ENCODE data around the gene FOXP1. TPM values are rescaled to one million over a fixed set of nuclear protein-coding genes. Genes with fewer than 3 reads are reported as not detected.

FOXP1 gene
- total and polyA plus RNA-seq, 3 donors from 2014 or later = 37.8 to 105 (median 75.9) TPM

GRCh38 chr3:71582612-71583565, 639 bp downstream of the FOXP1 start:
- peak overlapping the region; percentile 79 to 80 for H3K4me3 ChIP-seq
- DNase-seq = peak; percentile 83
- no peaks in the 10 kb centered on the region for H3K27me3 ChIP-seq
- TF ChIP-seq POLR2A (IDR thresholded peaks at IDR 0.05) (no peak), CTCF (IDR thresholded peaks at IDR 0.05) (no peak)
- peaks cover 9% of the 10 kb centered on the region for H3K4me1 ChIP-seq
- intact Hi-C loops (cut with DNase I; ENCODE audit: low total_unique reads) = no loop called here
- WGBS, 2 donors = 0% methylated on average over 58 to 84 of the region's 84 CpGs
- peak overlapping the region; percentile 94 to 95 for H3K27ac ChIP-seq
- H3K9me3 ChIP-seq = no peaks in the 10 kb centered on the region
- H3K36me3 ChIP-seq (ENCODE audit: low read depth, missing control alignments) = no peaks in the 10 kb centered on the region

- peaks cover 9% of the 10 kb centered on the region for H3K4me1 ChIP-seq
Measured at GRCh38 chr3:71582036-71582611, 1.4 kb downstream of the FOXP1 start.

GRCh38 chr3:71581457-71582035, 2.0 kb downstream of the FOXP1 start:
- H3K4me1 ChIP-seq = peaks cover 9% of the 10 kb centered on the region
- H3K27me3 ChIP-seq = no peaks in the 10 kb centered on the region
- intact Hi-C loops (cut with DNase I; ENCODE audit: low total_unique reads) = no loop called here
- WGBS, 2 donors = 0 to 2% methylated on average over 30 to 53 of the region's 53 CpGs
- H3K36me3 ChIP-seq (ENCODE audit: low read depth, missing control alignments) = no peaks in the 10 kb centered on the region
- peak; percentile 46 for DNase-seq
- H3K27ac ChIP-seq = peak overlapping the region; percentile 94 to 95
- H3K9me3 ChIP-seq = no peaks in the 10 kb centered on the region
- peak overlapping the region; percentile 79 to 80 for H3K4me3 ChIP-seq
- TF ChIP-seq POLR2A (IDR thresholded peaks at IDR 0.05) (no peak), CTCF (IDR thresholded peaks at IDR 0.05) (no peak)

More at GRCh38 chr3:71582036-71582611, 1.4 kb downstream of the FOXP1 start:
- 0 to 1% methylated on average over 23 to 59 of the region's 59 CpGs for WGBS, 2 donors
- H3K9me3 ChIP-seq = no peaks in the 10 kb centered on the region
- peak overlapping the region; percentile 79 to 80 for H3K4me3 ChIP-seq
- intact Hi-C loops (cut with DNase I; ENCODE audit: low total_unique reads) = no loop called here
- no peaks in the 10 kb centered on the region for H3K36me3 ChIP-seq (ENCODE audit: low read depth, missing control alignments)
- no peaks in the 10 kb centered on the region for H3K27me3 ChIP-seq
- DNase-seq = peak; percentile 54
- TF ChIP-seq POLR2A (IDR thresholded peaks at IDR 0.05) = no peak
- H3K27ac ChIP-seq = peak overlapping the region; percentile 94 to 95

GRCh38 chr3:71580636-71581456, 2.7 kb downstream of the FOXP1 start:
- Histone ChIP-seq H3K9me3 (no peaks in the 10 kb centered on the region), H3K4me1 (peaks cover 9% of the 10 kb centered on the region), H3K4me3 (peak overlapping the region; percentile 79 to 80), H3K27ac (peak overlapping the region; percentile 94 to 95), H3K27me3 (no peaks in the 10 kb centered on the region), H3K36me3 (ENCODE audit: low read depth, missing control alignments) (no peaks in the 10 kb centered on the region)
- DNase-seq = no peak
- TF ChIP-seq POLR2A (IDR thresholded peaks at IDR 0.05) (no peak), CTCF (IDR thresholded peaks at IDR 0.05) (no peak)
- 27 to 35% methylated on average over 17 of the region's 17 CpGs for WGBS, 2 donors
- intact Hi-C loops (cut with DNase I; ENCODE audit: low total_unique reads) = no loop called here
